SK-N-SH treated with all-trans-retinoic acid at 6 μM for 48 hours (cell line): ENCODE data around the gene SOS1.

Source experiments
- ARNTL ChIP-seq: fragments of 450-650 bp; formaldehyde crosslinking; IDR thresholded peaks from 2 replicates; pipeline ENCODE4 v1.5.0; 2020; ENCODE audit warnings: low read depth, mild to moderate bottlenecking, moderate library complexity, borderline replicate concordance
- GLIS3 ChIP-seq: fragments of 250-450 bp; sonication (Bioruptor Pico); IDR thresholded peaks from 2 replicates; pipeline ENCODE4 v1.5.0; 2020; ENCODE audit warnings: mild to moderate bottlenecking, moderate library complexity
- RARB ChIP-seq: fragments of 250-450 bp; sonication (Bioruptor Pico); IDR thresholded peaks from 2 replicates; pipeline ENCODE4 v1.8.0; 2021; ENCODE audit warnings: mild to moderate bottlenecking, moderate library complexity
- TCF4 ChIP-seq: fragments of 250-450 bp; sonication (Bioruptor Pico); IDR thresholded peaks from 2 replicates; pipeline ENCODE4 v1.8.0; 2021; ENCODE audit warnings: mild to moderate bottlenecking, moderate library complexity, borderline replicate concordance
- ZNF8 ChIP-seq: fragments of 450-650 bp; formaldehyde crosslinking; IDR thresholded peaks from 2 replicates; pipeline ENCODE4 v1.5.0; 2020; ENCODE audit warnings: mild to moderate bottlenecking, moderate library complexity
- TF ChIP-seq, protein P1 (sequence below): fragments of 250-450 bp; sonication (Bioruptor Pico); IDR thresholded peaks from 2 replicates; pipeline ENCODE4 v1.8.0; 2020; ENCODE audit warnings: mild to moderate bottlenecking, moderate library complexity, borderline replicate concordance
- TF ChIP-seq, protein P2 (sequence below): fragments of 250-450 bp; sonication (Bioruptor Pico); IDR thresholded peaks from 2 replicates; pipeline ENCODE4 v1.5.1; 2021; ENCODE audit warnings: mild to moderate bottlenecking, moderate library complexity

DNA sequence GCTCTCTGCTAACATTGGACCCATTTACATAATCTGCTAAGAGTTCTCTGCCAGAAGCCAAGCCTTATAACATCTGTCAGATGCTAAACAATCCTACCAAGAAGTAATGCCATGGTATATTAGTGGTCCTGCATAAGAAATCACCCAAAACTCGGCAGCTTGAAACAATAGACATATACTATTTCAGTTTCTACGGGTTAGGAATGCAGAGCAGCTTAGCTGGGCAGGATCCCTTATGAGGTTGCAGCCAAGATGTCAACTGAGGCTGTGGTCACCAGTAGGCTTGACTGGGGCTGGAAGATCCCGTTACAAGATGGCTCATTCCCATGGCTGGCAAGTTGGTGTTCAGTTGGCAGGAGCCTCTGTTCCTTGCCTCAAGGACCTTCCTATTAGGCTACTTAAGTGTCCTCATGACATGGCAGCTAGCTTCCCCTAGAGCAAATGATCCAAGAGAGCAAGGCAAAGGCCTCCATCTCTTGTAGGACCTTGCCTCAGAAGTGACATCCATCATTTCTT lies 25.1 kb upstream of the SOS1 start:
- TF ChIP-seq, protein P1, sequence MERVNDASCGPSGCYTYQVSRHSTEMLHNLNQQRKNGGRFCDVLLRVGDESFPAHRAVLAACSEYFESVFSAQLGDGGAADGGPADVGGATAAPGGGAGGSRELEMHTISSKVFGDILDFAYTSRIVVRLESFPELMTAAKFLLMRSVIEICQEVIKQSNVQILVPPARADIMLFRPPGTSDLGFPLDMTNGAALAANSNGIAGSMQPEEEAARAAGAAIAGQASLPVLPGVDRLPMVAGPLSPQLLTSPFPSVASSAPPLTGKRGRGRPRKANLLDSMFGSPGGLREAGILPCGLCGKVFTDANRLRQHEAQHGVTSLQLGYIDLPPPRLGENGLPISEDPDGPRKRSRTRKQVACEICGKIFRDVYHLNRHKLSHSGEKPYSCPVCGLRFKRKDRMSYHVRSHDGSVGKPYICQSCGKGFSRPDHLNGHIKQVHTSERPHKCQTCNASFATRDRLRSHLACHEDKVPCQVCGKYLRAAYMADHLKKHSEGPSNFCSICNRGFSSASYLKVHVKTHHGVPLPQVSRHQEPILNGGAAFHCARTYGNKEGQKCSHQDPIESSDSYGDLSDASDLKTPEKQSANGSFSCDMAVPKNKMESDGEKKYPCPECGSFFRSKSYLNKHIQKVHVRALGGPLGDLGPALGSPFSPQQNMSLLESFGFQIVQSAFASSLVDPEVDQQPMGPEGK (CRISPR knock-in tag) = no peak
- TF ChIP-seq RARB (CRISPR knock-in tag) = no peak
- no peak for TF ChIP-seq ARNTL (CRISPR knock-in tag)
- no peak for TF ChIP-seq GLIS3 (CRISPR knock-in tag)
- TF ChIP-seq ZNF8 (CRISPR knock-in tag) = no peak
- TF ChIP-seq, protein P2, sequence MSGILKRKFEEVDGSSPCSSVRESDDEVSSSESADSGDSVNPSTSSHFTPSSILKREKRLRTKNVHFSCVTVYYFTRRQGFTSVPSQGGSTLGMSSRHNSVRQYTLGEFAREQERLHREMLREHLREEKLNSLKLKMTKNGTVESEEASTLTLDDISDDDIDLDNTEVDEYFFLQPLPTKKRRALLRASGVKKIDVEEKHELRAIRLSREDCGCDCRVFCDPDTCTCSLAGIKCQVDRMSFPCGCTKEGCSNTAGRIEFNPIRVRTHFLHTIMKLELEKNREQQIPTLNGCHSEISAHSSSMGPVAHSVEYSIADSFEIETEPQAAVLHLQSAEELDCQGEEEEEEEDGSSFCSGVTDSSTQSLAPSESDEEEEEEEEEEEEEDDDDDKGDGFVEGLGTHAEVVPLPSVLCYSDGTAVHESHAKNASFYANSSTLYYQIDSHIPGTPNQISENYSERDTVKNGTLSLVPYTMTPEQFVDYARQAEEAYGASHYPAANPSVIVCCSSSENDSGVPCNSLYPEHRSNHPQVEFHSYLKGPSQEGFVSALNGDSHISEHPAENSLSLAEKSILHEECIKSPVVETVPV (CRISPR knock-in tag) = no peak
- no peak for TF ChIP-seq TCF4 (CRISPR knock-in tag)
